ENCODE results near the gene KBTBD12.
"Not testable (repeated sequence)": the region's sequence is repeated elsewhere in the genome, so short reads cannot be mapped to it uniquely, and the experiment has no call there.

KBTBD12 gene, protein sequence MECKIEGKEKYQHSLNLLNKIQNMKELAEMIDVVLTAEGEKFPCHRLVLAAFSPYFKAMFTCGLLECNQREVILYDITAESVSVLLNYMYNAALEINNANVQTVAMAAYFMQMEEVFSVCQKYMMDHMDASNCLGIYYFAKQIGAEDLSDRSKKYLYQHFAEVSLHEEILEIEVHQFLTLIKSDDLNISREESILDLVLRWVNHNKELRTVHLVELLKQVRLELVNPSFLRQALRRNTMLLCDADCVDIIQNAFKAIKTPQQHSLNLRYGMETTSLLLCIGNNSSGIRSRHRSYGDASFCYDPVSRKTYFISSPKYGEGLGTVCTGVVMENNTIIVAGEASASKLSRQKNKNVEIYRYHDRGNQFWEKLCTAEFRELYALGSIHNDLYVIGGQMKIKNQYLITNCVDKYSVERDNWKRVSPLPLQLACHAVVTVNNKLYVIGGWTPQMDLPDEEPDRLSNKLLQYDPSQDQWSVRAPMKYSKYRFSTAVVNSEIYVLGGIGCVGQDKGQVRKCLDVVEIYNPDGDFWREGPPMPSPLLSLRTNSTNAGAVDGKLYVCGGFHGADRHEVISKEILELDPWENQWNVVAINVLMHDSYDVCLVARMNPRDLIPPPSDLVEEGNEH

DNA sequence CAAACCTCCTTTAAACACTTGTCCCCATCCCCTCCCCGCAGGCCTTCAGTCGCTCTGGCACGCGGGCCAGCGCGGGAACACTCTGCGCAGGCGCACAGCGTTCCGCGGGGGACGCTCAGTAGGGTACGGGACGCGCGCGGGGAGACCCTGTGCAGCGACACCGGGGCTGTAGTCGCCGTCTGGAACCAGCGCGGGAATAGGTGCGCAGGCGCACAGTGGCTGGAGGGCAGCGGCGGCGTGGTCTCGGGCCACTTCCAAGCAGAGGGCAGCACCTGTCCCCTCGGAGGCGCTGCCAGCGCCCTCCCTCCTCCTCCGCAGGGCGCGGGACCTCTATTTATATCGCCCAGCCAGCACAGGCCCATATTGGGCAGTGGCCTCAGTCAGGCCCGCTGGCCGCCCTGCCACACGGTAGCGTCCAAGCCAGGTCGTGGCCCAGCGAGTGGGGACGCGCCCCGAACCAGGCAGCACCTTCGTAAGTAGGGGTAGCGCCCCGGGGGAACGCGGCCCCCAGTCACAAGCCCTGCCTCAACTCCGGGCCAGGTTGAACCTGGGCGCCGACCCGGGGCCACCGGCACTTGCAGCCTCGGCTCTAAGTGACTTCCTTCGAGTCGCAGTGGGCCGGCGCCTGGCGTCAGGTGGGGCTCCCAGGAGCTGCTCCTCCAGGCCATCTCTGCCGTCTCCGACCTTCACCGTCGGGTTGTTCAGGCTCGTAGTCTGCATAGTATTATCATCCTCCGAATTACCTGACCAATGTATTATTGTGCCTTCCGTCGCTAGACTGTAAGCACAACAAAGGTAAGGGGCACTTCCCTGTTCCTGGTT is at the start of gene KBTBD12:
KBTBD12 (plus strand) TSS at position 118 of the 822 bp plus-strand sequence. CDS start 7,830 bp downstream, outside the sequence.
- DNase-seq (ENCODE audit: low read depth) = no peak

DNA sequence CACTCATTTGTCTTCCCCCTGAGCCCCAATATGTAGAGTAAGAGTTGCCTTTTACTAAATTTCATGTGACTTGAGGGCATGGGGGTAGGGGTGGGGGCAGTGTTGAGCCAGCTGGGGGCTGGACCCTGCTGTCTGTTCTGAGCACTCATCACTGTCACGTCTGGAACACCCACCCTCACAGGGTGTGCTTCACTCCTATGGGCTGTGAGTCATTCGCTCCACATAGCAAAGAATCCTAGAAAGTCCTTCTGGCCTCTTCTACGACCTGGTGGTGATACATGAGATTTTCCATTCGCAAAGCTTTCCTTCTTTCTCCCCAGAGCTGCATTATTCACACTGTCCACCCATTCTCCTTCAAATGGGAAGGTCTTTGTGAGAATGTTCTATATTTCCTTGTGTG is 49.1 kb upstream of the KBTBD12 start:
- DNase-seq (ENCODE audit: low read depth) = no peak

DNA sequence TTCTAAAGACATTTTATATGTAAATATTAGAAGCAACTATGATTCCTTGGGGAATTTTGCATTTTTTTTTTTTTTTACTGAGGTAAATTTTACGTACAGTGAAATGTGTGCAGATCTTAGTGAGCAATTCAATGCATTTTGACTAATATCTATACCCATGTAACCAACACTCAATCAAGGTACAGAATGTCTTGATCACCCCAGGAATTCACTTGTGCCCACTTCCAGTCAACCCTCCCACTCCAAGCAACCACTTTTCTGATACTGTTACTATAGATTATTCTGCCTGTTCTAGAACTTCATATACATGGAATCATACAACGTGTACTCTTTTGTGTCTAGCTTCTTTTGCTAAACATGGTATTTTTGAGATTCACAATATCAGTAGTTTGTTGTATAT is 47.6 kb upstream of the KBTBD12 start:
- DNase-seq (ENCODE audit: low read depth) = no peak

DNA sequence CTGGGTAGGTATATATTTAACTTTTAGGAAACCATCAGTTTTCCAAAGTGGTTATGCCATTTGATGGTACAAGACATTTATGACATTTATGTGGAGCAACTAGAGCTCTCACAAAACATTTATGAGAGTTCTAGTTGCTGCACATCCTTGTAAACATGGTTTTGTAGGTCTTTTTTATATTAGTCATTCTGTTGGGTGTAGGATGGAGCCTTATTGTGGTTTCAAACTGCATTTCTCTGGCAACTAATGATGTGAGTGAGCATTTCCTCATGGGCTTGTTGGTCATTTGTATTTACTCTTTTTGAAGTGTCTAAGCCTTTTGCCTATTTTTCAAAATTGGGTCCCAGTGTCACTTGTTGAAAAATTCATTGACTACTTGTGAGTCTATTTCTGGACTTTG is 47.0 kb upstream of the KBTBD12 start:
- no peak for DNase-seq (ENCODE audit: low read depth)

DNA sequence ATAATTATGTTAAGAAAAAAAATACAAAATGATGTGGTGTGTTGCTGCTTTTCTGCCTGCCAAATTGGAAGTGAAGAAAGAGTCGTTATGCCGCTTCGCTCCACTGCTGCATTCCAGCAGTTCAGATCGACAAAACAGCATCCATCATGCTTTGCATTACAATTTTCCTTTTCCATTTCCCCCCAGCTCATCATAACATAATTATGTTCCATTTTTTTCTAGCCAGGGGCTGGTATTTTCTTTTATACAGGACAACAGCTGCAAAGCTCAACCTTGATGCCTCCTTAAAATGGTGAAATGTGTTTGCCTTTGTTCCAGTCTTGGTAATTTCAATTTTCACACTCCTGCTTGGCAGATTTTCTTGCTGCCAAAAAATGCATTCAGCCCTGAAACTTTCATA is 44.9 kb upstream of the KBTBD12 start:
- no peak for DNase-seq (ENCODE audit: low read depth)

DNA sequence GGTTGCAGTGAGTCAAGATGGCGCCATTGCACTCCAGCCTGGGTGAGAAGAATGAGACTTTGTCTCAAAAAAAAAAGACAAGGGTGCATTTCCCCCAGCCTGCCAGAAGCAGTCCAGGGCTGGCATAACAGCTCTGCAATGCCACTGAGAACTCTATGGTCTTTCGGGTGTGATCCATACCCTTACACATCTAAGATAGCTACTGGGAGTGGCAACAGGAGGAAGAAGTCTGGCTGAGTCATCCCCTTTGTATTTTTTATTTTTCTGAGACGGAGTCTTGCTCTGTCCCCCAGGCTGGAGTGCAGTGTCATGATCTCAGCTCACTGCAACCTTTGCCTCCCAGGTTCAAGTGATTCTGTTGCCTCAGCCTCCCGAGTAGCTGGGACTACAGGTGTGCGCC is 40.9 kb upstream of the KBTBD12 start:
- not testable (repeated sequence) for DNase-seq (ENCODE audit: low read depth)

DNA sequence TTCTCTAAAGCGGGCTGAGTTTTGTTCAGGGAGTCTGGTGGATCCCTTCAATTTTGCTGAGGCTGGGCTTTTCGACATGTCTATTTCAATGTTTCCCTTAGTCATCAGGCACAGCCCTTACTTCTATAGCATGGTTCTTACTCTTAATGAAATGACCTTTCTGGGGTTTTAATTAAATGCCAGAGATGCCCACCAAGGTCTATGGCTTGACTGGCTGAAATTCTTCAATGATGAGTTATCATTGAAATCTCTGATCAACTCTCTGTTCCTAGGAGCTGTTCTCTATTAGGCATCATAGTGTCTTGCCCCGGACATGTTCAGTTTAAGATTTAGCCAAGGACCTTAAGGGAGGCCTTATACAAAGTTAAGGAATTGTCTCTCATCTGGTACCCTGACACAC is 33.4 kb upstream of the KBTBD12 start:
- no peak for DNase-seq (ENCODE audit: low read depth)

DNA sequence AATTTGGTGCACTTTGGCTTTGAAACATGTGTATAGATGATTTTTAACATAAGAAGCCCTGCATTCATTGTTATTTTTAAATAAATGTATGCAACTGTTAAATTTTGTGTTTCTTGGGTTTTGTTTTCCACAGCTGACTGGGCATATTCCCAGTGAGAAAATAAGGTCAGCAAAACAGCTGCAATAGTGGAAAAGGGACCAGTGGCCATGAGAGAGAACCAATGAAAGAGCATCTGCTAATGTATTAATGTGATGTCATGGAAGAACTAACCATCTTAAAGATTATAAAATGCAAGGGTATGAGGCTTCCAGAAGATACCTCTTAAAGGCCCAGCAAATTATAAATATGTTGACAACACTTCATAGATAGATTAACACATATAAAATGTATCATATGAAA is 31.0 kb upstream of the KBTBD12 start:
- no peak for DNase-seq (ENCODE audit: low read depth)

DNA sequence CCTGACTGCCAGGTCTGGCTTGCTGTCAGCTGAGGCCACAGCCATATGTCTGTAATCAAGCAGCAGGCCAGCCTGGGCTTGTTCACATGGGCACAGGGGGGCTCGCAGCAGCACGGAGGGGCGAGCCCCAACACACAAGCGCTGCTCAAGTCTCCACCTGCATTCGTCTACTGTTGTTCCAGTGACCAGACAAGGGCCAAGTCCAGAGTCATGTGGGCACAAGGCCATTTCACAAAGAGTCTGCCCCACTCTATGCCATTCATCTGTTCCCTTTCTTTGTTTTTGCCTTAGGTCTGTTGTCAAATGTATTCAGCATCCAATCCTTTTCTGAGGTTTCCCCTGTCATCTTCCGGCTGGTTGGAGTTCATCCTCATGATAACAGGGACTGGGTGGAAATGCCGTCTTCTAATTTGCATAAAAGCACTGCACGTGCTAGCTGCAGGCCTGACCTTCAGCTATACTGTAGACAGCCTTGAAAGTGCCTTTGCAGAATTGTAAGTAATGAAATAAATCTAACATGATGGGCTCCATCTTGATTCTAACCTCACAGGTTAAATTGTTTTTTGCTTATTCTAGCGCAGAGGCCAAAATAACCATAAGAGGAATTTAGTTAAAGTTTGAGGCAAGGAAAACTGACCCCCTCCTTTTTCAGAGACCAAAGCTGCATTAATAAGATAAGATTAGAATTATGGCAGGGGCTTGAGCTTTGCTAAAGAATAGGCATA is 28.6 kb upstream of the KBTBD12 start:
- no peak for DNase-seq (ENCODE audit: low read depth)

DNA sequence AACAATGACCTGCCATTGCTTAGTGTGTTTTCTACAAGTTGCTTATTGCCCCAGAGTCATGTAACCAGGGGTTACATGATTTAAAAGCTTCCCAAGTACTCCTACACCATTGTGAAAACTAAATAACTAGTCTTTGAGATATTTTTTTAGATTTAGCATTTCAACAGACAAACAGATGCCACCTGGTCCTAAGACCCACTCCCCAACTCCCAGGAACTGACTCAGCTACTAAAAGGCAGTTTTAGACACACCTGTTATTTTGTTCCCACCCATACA is 28.1 kb upstream of the KBTBD12 start:
- no peak for DNase-seq (ENCODE audit: low read depth)

DNA sequence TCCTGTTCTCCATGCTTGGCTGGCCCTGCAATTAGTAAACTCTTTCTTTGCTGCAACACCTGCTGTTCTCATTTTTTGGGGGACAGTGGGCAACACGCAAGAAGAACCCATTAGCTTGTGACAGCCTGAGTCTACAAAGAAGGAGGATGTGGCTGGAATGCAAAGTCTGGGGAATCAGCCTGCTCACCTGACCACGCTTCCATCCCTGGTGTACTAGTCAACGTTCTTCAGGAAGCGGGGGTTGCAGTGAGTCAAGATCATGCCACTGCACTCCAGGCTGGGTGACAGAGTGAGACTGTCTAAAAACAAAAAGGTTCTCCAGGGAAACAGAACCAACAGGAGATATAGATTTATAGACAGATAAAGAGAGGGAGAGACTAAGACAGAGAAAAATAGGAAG is 27.7 kb upstream of the KBTBD12 start:
- no peak for DNase-seq (ENCODE audit: low read depth)

DNA sequence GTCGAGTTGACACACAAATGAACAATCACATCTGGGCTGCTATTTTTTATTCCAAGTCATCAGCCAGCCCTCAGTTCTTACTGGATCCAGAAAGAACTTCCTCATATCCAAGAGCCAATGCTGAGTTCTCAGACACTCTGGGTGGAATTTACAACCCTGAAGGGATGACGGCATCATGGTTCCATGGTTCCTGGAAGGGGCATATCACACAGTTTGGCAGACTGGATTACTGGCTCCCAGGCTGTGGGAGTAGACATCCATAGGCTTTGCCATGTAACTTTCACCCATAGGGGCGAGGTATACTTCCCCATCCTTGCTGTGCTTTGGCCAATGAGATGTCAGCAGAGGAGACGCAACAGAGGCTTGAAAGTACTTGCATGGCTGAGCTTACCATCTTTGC is 26.9 kb upstream of the KBTBD12 start:
- no peak for DNase-seq (ENCODE audit: low read depth)

DNA sequence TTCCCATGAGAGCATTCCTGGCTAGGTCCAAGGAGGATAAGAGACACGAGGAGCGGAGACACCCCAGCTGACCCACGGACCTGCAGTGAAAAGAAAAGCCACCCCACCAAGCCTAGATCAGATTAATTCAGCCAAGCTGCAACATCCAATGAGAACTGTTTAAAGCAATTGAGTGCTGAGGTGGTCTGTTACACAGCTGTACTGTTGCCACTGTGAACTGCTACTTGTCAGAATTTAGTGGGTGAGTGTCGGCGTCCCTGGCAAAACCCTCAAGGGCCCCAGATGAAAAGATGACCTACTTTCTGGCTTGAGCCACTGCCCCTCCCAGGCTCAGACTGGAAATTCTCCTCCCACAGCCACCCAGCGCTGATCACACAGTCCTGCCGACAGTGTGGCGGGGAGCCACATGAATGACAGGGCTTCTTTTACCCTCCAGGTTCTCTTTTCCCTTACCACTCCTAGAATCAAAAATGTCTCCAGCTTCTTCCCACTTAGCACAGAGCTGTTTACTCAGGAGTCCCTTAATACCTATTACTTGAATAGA is 26.4 kb upstream of the KBTBD12 start:
- no peak for DNase-seq (ENCODE audit: low read depth)

DNA sequence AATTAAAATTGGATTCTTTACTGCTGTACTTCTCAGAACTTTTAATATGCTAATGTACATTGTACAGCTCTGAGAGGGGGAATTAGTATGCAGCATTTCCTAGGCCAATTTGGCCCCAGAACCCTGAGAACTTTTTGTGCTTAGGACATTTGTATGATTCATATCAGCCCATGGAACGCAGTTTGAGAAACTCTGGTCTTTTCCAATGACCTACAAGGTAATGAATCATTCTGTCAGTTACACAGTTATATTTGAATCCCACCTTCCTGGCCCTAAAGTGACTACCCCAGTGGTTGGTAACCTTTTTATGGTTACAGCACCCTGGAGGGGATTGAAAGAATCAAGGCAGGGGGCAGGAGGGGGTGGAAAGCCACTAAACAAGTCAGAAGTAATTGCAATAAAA is 25.6 kb upstream of the KBTBD12 start:
- DNase-seq (ENCODE audit: low read depth) = no peak

DNA sequence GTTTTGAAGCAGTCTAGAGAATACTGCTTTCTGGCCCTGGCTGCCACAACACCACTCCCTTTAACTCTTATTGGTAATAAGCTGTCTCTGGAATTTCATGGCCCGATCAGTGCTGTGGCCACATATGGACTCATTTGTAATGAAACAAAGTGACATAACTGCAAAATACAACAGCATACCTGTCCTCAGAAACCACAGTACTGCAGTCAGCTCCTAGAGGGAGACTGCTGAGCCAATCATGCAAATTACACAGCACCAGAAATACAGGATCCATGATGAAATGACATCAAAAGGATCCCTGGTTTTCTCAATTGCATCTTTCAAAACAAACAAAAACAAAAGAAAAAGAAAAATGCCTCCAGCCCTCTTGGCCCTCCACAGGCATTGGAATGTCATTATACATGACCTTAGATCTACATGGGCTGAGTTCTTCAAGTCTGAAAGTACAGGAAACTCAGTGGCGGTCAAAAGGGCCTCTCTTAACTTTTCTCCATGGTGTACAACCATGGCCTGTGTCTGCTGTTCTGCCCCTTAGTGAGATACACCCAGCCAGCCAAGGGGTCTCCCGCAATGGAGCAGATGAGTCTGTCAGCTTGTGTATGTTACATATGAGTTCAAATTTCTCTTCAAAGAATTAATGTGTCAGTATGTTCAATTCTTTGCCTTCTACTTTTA is 24.9 kb upstream of the KBTBD12 start:
- DNase-seq (ENCODE audit: low read depth) = no peak

DNA sequence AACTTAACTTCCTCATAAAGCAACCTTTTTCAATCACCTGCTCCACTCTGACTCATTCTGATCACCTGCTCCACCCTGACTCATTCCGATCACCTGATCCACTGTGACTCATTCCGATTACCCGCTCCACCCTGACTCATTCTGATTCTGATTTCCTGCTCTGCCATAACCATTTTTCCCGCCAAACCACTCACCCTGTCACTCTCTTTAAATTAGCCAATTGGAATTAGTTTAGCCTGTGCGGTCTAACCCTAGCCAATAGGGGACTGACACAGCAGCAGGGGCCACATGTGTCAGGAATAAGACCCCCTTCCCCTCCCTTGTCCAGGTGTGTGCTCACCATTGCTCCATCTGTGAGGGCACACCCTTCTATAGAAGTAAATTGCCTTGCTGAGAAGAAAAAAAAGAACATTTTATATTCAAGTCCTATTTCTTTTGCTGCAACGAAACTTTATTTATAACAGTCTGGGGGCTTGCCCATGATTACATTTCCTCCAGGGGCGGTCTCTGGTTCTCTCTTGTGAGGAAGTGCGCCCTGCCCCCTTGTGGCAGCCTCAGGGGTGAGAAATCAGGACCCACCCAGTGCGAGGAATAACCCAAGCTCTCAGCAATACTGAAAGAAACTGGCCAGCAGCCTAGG is 24.3 kb upstream of the KBTBD12 start:
- DNase-seq (ENCODE audit: low read depth) = peak; percentile 9

DNA sequence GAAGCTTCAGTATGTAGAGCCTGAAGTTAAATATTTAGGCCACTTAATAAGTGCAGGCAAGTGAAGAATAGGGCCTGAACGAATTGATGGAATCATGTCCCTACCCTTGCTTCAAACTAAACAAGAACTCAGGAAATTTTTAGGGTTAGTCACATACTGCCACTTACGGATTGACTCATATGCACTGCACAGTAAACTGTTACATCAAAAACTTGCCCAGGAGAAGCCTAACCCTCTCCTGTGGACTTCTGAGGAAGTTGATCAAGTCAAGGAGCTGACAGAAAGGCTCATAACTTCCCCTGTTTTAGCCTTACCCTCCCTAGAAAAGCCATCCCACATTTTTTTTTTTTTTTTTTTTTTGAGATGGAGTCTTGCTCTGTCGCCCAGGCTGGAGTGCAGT is 20.6 kb upstream of the KBTBD12 start:
- DNase-seq (ENCODE audit: low read depth) = no peak

DNA sequence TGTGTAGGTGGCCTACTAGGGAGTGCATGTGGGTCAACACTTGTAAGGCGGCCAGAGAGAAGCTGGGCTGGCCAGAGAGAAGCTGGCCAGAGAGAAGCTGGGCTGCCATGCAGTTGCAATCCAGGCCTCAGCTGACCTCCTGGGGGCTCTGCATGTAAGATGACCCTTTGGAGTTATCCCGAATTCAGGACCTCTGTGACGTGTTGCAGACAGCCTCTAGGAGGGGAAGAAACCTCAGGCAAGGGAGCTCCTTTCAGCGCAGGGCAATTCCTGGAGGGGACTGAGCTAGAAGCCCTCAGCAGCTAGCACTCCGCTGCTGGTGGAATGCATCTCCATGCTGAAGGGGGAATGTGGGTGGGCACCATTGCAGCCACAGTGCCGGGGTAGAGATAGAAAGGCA is 15.8 kb upstream of the KBTBD12 start:
- no peak for DNase-seq (ENCODE audit: low read depth)

DNA sequence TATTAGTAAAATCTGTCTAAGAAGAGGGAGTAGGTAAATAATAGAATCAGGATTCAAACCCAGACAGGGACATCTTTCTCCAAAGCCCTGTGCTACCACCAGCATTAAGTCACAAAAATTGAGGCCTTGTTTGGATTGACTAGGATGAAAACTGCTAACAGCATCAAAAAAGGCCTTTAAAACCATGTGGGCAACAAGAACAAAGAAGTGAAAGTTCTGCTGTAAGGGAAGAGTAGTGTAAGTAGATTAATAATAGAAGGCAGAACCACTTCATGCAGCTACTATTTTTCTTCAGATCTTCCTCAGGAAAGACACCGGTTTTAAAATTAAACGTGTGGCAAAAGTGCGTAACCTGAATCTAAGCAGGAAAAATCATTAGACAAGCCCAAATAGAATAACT is 15.3 kb upstream of the KBTBD12 start:
- DNase-seq (ENCODE audit: low read depth) = no peak

DNA sequence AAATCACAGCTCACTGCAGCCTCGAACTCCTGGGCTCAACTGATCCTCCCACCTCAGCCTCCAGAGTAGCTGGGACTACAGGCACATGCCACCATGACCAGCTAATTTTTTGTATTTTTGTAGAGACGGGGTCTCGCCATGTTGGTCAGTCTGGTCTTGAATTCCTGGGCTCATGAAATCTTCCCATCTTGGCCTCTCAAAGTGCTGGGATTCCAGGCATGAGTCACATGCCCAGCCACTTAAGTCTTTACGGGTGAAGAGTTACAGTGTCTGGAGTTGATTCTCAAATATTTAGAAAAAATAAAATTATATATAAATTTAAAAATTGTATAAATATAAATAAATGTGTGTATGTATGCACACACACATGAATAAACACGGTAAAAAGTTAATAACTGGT is 14.5 kb upstream of the KBTBD12 start:
- no peak for DNase-seq (ENCODE audit: low read depth)

DNA sequence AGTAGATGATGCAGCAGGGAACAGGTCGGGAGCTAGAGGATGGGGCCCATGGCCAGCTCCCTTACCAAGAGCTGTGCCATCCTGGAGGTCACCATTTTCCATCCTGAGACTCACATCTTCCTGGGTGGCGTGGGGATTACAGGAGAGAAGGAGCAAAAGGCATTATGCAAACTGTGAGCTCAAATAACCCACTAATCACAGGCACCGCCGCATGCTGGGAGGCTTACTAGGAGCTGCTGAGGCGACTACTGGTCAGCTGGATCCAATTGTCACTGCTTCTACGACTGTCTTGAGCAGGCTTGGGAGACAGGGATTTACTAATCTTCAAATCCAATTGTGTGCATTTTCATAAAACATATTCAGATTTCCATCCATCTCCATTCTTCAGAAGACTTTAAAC is 12.5 kb upstream of the KBTBD12 start:
- DNase-seq (ENCODE audit: low read depth) = no peak

Data from activated T-helper 9 cell treated with anti-CD3 and anti-CD28 coated beads, Interleukin-2, amount 50 U/mL, for 16 hours (primary cell).